Fibroblast of gingiva (primary cell): ENCODE results near the gene BTRC.
"Not testable (repeated sequence)": the region's sequence is repeated elsewhere in the genome, so short reads cannot be mapped to it uniquely, and the experiment has no call there.

Source experiments
- DNase-seq: peaks from one replicate; pipeline ENCODE4 v3.0.0-alpha.2; 2011; ENCODE audit warnings: low read depth

The BTRC gene

DNA sequence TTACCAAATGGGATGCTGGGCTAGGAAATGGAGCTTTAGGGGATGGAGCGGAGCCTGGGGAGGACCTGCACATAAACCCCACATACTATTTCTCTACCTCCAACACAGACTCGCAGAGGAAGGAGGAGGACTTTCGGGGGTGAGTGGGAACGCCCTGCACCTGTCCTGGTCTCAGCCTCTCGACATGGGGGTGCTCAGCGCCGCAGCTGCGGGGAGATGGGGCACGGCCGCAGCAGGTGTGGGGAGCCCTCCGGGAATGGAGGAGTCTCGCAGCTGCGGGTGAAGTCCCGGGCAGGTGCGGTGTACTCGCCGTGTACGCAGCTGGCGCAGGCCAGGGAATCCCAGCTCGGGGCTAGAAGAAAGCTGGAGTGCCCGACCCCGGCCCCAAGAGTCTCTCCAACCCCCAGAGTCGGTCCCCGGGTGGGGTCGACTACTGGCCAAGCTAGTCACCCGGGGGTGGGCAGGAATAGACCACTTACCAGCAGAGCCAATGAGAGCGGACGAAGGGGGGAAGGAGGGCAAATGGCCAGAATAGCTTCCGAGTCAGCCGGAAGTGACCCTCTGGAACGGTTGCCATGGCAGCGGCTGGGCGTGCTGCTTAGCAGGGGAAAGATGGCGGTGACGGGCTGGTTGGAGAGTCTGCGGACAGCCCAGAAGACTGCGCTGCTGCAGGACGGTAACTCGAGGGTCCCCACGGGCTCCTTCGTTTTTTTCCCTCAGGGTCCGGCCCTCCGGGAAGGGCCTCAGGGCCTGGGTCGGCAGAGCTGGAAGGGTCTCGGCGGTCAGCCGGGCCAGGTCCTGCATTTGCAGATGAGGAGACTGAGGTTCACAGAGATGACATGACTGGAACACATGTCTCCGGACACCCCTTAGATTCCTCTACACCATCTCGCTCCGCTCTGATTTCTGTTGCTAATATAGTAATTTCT is 234.0 kb downstream of the BTRC start, which contains the start of the genes DPCD and POLL:
Gene DPCD, plus strand, starts transcription at position 597 of the 929 bp plus-strand sequence. Its CDS starts 16 bp downstream, at position 613.
Gene POLL, minus strand, starts transcription at position 533 of the 929 bp plus-strand sequence. CDS start 897 bp downstream, outside the sequence.
- peak; percentile 93 for DNase-seq

DNA sequence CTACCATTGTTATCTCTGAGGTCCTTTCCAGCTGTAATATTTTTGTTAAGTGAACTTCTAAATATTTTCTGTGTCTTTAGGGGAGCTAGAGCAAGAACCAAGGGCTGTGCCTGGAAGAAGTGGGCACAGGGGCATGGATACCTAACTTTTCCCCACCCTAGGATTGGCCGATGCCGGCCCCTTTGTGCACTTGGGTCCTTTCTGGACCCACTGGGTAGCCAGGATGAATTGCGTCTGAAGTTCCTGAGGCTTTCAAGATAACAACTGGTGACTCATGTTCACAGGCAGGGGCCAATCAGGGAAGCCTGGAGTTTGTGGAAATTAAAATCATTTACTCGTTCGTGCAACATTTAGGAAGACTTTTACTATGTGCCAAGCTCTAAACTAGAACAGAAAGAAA is 234.9 kb downstream of the BTRC start:
- no peak for DNase-seq

DNA sequence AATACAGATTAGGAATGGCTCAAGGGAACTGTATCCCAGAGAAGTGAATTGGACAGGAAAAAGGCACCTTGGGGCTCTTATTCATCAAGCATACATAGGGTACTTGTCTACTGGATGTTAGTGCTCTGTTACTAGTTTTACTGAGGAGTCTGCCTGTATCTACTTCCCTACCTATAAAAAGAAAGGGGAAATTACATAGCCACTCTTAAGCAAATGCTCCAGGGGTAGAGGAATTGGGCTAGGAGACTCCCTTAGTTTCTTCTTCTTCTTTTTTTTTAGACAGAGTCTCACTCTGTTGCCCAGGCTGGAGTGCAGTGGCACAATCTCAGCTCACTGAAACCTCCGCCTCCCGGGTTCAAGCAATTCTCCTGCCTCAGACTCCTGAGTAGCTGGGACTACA is 239.4 kb downstream of the BTRC start:
- not testable (repeated sequence) for DNase-seq

DNA sequence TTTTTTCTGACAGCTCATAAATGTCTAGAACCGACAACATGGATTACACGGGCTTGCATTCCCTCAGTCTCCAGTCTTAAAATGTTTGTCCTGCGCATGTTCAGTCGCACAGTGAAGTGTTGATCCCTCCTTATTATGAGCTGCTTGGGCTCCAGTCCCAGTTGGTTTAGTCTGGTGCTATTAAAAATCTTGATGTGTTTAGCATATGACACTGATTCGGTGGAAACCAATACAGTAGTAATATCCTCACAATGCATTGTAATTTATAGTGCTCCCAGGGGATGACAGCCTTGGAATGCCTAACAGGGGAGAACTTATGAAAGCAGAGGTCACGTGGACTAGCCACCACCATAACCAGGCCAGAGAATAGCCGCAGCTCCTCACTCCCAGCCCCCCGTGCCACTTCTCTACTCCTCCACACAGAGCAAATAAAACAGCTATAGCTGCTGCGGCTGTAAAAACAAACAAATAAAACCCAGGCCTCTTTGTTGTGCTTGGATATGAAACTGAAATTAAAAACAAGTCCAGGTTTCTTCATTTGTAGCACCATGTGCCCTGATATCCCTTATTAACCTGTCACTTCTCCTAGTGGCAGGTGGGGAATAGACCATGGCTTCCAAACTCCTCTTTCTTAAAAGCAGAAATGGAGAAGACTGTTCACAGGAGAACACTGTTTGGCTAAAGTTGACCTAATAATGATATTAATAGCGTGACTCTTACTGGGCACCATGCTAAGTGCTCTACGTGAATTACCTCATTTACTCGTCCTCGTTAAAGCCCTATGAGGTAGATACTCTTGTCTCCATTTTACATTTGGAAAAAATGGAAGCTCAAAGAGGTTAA is 241.8 kb downstream of the BTRC start:
- DNase-seq, result no peak

DNA sequence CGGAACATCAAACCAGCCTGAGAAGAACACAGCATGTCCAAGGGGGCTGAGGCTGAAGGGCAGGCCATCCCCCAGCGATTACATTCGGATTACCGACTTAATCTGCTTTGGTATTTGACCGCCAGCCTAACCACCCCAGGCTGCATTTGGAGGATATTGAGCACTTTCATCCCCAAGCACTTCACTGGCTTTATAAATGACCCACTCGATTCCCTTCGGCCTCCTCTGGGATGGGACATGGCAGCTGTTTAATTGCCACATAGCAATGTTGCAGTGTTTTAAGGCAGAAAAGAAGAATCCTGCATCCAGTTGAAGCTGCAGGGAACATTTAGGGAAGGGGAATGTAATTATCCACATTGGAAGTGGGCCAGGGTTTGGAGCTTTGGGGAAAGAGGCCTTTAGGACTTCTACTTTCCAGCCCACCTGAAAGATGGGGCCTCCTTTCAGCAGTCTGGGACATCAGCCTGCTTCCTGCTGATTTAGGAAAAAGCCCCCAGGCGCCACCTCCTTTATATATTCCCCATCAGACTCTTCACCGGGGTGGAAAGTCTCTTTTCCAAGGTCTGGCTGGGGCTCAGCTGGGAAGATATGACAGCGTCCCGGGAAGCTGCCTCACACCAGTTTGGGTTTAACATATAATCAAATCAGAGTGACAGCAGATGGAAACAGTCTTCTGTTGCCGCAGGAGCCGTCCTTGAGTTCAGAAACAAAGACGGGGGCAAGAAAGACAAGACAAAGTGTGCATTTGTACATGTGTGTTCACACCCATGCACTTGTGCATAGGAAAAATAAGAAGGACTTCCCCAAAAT is 243.3 kb downstream of the BTRC start:
- no peak for DNase-seq

DNA sequence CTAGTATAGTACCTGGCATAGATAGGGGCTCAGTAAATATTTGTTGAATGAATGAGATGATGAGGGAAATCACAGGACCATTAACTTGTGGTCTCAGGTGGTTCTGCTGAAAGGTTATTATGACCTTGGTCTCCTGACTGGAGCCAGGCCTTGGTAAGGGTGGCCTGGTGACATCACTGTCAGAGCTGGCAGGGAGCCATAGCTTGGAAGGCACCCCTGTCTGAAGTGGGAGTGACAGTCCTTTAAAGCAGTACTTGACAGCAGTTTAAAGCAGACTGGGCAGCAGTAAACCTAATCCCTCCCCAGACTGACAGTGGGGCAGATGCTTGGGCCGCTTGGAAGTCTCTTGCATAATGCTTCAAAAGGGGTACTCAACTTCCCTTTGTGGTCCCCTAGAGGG is 247.6 kb downstream of the BTRC start:
- DNase-seq, result no peak

DNA sequence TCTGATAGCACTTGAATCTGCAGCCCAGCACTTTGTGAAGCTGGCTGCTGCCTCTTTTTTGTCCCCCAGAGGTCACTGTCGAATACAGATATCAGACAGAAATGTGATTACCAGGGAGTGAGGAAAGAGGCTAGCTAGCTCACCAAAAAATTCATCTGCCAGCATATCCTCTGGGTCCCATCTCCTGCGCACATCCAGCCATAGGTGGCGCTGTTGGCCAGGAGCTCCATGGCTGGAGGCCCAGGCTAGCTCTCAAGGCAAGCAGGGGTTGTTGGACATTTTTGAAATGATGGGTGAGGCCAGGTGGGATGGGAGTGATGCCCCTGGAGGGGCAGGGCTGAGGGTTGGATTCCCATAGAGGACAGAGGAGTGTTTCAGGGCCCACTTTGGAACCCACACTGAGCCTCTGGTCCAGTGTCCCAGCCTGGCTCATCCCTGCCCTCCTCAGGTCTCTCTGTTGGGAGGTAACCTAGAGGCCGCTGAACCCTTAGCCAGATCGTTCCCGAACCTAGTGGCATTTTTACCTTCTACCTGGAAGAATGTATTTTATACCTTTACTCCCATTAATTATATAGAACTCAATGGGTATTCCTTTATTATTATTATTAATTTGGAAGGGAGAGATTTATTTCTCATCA is 248.9 kb downstream of the BTRC start:
- DNase-seq, result peak; percentile 64
